Gastroesophageal sphincter (tissue), 4 donors: ENCODE results near the gene EHMT1. TPM values are rescaled to one million over a fixed set of nuclear protein-coding genes. Genes with fewer than 3 reads are reported as not detected.

ENCODE experiments used
- ATAC-seq: fragments of 150-250 bp; one replicate; pipeline ENCODE4 v1.9.1; 2016; ENCODE audit warnings: mild to moderate bottlenecking, moderate library complexity
- H3K27ac ChIP-seq, 4 donors: fragments of 200-600 bp; sonication (generic) in 3 of 4; 1 replicate in 3 of 4; 2 replicates in 1 of 4; pipeline ENCODE4 v1.5.1; 2016 to 2019
- H3K27me3 ChIP-seq: fragments of 200-600 bp; sonication (generic); one replicate; pipeline ENCODE4 v1.5.1; 2019
- H3K36me3 ChIP-seq, 2 donors: fragments of 200-600 bp; sonication (generic); one replicate each; pipeline ENCODE4 v1.5.1; 2019; ENCODE audit warnings: control low read depth in 1 of 2
- H3K4me1 ChIP-seq, 3 donors: fragments of 200-600 bp; sonication (generic); 1 replicate in 2 of 3; 2 replicates in 1 of 3; pipeline ENCODE4 v1.5.1; 2016 to 2019; ENCODE audit warnings: control low read depth in 2 of 3
- H3K4me3 ChIP-seq, 2 donors: fragments of 200-600 bp; sonication (generic); one replicate each; pipeline ENCODE4 v1.5.1; 2019; ENCODE audit warnings: mild to moderate bottlenecking in 1 of 2, moderate library complexity in 1 of 2
- H3K9me3 ChIP-seq, 3 donors: fragments of 200-600 bp; sonication (generic); one replicate each; pipeline ENCODE4 v1.5.1; 2017 to 2019; ENCODE audit warnings: control low read depth in 2 of 3
- EP300 ChIP-seq: sonication (generic); formaldehyde crosslinking; IDR thresholded peaks from one replicate; pipeline ENCODE4 v1.6.1; 2017; ENCODE audit warnings: antibody characterized with exemption, mild to moderate bottlenecking
- POLR2A ChIP-seq, 2 donors: fragments of 450-650 bp; IDR thresholded peaks; one replicate each; pipeline ENCODE4 v1.6.1; 2017; ENCODE audit warnings: antibody characterized with exemption in 2 of 2, mild to moderate bottlenecking in 2 of 2, moderate library complexity in 1 of 2
- POLR2AphosphoS5 ChIP-seq: sonication (generic); formaldehyde crosslinking; IDR thresholded peaks from one replicate; pipeline ENCODE4 v1.6.1; 2017; ENCODE audit warnings: antibody characterized with exemption
- WGBS, 2 donors: methylation state at CpG; one replicate each; pipeline ENCODE4 v1.1.5; 2018; ENCODE audit warnings: low coverage in 1 of 2; 5-methylcytosine and 5-hydroxymethylcytosine counted together
- total RNA-seq, 4 donors: library from RNA; depleted of rRNA; stranded (reverse); fragments of >200 nt; gene quantifications; one replicate each; pipeline ENCODE4 v1.1.0, GENCODE V29; 2016
- TF ChIP-seq, protein P1 (sequence below), 4 experiments: fragments of 200-600 bp in 2 of 4; fragments of 450-650 bp in 2 of 4; sonication (generic) in 1 of 4; IDR thresholded peaks; one replicate each; pipeline ENCODE4 v1.5.1; 2017 to 2019; ENCODE audit warnings: antibody characterized with exemption in 4 of 4, mild to moderate bottlenecking in 2 of 4, moderate library complexity in 2 of 4

Gene EHMT1
- total RNA-seq, 4 donors from 2014 or later = 49.2 to 79.7 (median 64.7) TPM

DNA sequence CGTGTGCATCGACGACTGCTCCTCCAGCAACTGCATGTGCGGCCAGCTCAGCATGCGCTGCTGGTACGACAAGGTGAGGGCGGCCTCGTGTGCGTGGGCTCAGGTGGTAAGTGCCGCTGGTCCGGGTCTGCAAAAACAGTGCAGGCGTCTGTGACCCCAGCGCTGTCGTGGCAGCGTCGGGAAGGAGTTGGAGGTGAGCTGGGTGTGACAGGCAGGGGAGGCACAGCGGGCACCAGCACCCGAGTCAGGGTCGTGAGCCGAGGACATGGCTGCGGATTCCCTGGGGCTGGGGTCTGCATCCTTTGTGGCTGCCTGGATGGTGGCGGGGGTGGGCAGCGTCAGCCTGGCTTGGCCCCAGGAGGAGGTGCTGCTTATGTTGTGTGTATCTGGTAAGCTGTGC is 195.6 kb downstream of the EHMT1 start:
- Histone ChIP-seq H3K27ac (no peak overlapping the region), H3K4me1 (no peaks in the 10 kb centered on the region), H3K36me3 (peaks cover 0 to 89% of the 10 kb centered on the region in 2 donors), H3K4me3 (no peak overlapping the region), H3K9me3 (no peaks in the 10 kb centered on the region), H3K27me3 (no peaks in the 10 kb centered on the region)
- ATAC-seq = no peak
- TF ChIP-seq POLR2AphosphoS5 = no peak
- TF ChIP-seq POLR2A (IDR thresholded peaks at IDR 0.05) = no peak
- TF ChIP-seq, protein P1, sequence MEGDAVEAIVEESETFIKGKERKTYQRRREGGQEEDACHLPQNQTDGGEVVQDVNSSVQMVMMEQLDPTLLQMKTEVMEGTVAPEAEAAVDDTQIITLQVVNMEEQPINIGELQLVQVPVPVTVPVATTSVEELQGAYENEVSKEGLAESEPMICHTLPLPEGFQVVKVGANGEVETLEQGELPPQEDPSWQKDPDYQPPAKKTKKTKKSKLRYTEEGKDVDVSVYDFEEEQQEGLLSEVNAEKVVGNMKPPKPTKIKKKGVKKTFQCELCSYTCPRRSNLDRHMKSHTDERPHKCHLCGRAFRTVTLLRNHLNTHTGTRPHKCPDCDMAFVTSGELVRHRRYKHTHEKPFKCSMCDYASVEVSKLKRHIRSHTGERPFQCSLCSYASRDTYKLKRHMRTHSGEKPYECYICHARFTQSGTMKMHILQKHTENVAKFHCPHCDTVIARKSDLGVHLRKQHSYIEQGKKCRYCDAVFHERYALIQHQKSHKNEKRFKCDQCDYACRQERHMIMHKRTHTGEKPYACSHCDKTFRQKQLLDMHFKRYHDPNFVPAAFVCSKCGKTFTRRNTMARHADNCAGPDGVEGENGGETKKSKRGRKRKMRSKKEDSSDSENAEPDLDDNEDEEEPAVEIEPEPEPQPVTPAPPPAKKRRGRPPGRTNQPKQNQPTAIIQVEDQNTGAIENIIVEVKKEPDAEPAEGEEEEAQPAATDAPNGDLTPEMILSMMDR (IDR thresholded peaks at IDR 0.05) = no peak
- no peak for TF ChIP-seq EP300
- WGBS, 2 donors = 93% methylated on average over 3 of the region's 23 CpGs; no CpG with 5 or more reads in 1 of the 2 donors

DNA sequence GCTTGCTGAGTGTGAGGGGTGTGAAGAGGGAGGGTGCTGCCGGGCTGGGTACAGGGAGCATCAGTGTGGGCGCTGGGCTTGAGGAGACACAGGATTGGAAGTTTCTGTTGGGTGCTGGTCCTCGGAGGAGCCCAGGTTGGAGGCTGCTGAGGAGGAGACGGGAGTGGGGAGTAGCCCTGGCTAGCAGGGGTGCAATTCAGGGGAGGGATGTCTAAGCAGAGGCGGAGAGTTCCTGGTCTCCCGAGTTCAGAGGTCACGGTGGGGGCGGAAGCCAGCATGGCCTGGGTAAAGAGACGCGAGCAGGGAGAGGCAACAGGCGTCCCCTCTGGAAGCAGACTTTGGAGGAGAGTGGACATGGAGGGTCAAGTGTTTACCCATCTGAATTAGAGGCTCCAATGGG is 196.0 kb downstream of the EHMT1 start:
- WGBS, 2 donors = no CpG with 5 or more reads among the region's 11 CpGs
- TF ChIP-seq POLR2AphosphoS5 (no peak), EP300 (no peak), POLR2A (IDR thresholded peaks at IDR 0.05) (no peak)
- TF ChIP-seq, protein P1 (IDR thresholded peaks at IDR 0.05) = no peak
- Histone ChIP-seq H3K4me1 (no peaks in the 10 kb centered on the region), H3K9me3 (no peaks in the 10 kb centered on the region), H3K27ac (no peak overlapping the region), H3K36me3 (peaks cover 0 to 90% of the 10 kb centered on the region in 2 donors), H3K4me3 (no peak overlapping the region), H3K27me3 (no peaks in the 10 kb centered on the region)
- ATAC-seq = no peak

DNA sequence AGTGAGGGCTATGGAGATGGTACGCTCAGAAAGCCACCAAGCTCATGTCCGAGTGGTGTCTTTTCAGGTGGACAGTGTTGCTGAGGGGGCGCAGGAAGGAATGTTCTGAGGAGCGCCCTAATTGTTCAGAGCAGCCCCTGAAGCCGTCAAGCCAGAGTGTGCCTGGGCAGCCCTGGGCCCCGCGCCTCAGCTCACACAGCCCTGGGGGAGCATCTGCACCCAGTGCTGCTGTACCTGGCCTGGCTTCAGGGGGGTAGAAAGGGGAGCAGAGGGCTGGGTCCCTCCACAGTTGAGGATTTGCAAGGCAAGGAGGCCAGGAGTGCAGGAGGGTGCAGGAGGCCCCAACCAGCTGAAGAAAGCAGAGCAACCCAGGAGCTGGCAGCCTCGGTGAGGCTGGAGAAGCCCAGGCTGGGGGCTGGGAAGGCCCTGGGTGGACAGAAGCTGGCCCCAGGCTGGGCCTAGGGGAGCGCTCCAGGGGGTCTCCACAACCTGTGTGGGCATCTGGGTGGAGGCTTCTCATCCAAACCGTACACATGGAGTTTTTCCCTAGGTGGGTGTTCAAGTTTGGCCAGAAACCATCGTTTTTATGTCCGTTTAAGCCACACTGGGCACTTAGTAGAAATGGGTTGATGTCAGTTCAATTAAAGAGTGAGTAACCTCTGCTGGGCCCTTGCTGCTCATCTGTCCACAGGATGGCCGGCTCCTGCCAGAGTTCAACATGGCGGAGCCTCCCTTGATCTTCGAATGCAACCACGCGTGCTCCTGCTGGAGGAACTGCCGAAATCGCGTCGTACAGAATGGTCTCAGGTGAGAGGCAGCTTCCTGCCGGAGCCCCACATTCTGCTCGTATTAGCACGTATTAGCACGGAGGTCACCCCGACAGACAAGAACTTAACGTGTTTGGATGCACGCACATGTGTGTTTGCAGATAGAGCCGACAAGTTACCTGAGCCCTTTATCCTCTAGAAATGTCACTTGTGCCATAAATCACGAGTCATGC is 196.8 kb downstream of the EHMT1 start:
- Histone ChIP-seq H3K36me3 (peaks cover 0 to 92% of the 10 kb centered on the region in 2 donors), H3K27ac (no peak overlapping the region), H3K4me3 (no peak overlapping the region), H3K9me3 (no peaks in the 10 kb centered on the region), H3K27me3 (no peaks in the 10 kb centered on the region), H3K4me1 (no peaks in the 10 kb centered on the region)
- no peak for ATAC-seq
- WGBS, 2 donors = 94 to 98% methylated on average over 7 to 13 of the region's 30 CpGs
- TF ChIP-seq, protein P1 (IDR thresholded peaks at IDR 0.05) = no peak
- no peak for TF ChIP-seq POLR2A (IDR thresholded peaks at IDR 0.05)
- TF ChIP-seq EP300 = no peak
- no peak for TF ChIP-seq POLR2AphosphoS5

DNA sequence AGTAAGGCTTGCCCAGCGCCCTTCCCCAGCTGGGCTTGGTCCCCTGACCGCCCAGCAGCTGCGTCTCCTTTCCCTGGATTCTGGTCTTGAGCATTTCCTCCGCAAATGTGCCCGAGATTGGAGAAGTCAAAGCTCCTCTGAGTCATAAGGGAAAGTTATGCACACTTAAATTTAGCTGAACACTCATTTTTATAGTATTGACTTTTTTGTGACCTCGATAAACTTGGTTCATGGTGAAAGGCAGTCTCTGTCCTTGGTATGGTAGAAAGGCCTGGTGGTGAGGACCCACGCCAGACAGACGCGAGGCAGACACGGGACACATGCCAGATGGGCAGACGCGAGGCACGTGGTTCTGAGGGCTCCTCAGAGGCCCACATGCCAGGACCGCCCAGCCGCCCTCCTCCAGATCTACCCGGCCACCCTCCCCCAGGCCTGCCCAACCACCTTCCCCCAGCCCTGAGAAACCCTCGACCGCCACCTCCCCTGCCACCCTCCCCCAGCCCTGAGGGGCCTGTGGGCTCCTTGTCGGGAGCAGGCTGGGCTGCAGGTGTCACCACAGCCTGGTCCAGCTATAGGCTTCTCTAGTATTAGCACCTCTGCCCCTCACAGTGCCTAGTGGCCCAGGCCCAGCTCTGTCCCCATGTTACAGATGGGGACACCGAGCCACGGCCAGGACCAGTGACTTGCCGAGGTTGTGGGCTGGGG is 197.9 kb downstream of the EHMT1 start:
- TF ChIP-seq EP300 (no peak), POLR2AphosphoS5 (no peak), POLR2A (IDR thresholded peaks at IDR 0.05) (no peak)
- TF ChIP-seq, protein P1 (IDR thresholded peaks at IDR 0.05) = no peak
- no peak overlapping the region for H3K4me3 ChIP-seq
- H3K36me3 ChIP-seq = peaks cover 0 to 92% of the 10 kb centered on the region in 2 donors
- no peak overlapping the region for H3K27ac ChIP-seq
- WGBS, 2 donors = 91% methylated on average over 9 of the region's 22 CpGs; no CpG with 5 or more reads in 1 of the 2 donors
- no peaks in the 10 kb centered on the region for H3K27me3 ChIP-seq
- H3K9me3 ChIP-seq = peaks cover 0 to 5% (median 0%) of the 10 kb centered on the region in 3 donors
- H3K4me1 ChIP-seq = no peaks in the 10 kb centered on the region
- ATAC-seq = no peak
